ENCODE measurements around the gene MTFP1.
"Not testable (repeated sequence)": the region's sequence is repeated elsewhere in the genome, so short reads cannot be mapped to it uniquely, and the experiment has no call there.

The MTFP1 gene

GRCh38 chr22:30439226-30439625 is 13.7 kb downstream of the MTFP1 start:
- Mint-ChIP-seq H3K4me1 (ENCODE audit: low read depth) (peaks cover 38% of the 10 kb centered on the region), H3K27me3 (peaks cover 60% of the 10 kb centered on the region), H3K36me3 (ENCODE audit: low read depth) (no peaks in the 10 kb centered on the region), H3K9me3 (peaks cover 10% of the 10 kb centered on the region), H3K4me3 (no peak overlapping the region), H3K27ac (no peak overlapping the region)
- intact Hi-C loops (cut with micrococcal nuclease): no loop called here

- H3K9me3 Mint-ChIP-seq: peaks cover 10% of the 10 kb centered on the region
- peaks cover 66% of the 10 kb centered on the region for H3K27me3 Mint-ChIP-seq
- intact Hi-C loops (cut with micrococcal nuclease): no loop called here
- H3K27ac Mint-ChIP-seq: no peak overlapping the region
- peaks cover 38% of the 10 kb centered on the region for H3K4me1 Mint-ChIP-seq (ENCODE audit: low read depth)
- H3K4me3 Mint-ChIP-seq: no peak overlapping the region
- H3K36me3 Mint-ChIP-seq (ENCODE audit: low read depth): no peaks in the 10 kb centered on the region
Measured at GRCh38 chr22:30439836-30440235, 14.3 kb downstream of the MTFP1 start.

GRCh38 chr22:30441088-30441487 is 15.5 kb downstream of the MTFP1 start:
- peaks cover 32% of the 10 kb centered on the region for H3K4me1 Mint-ChIP-seq (ENCODE audit: low read depth)
- peaks cover 76% of the 10 kb centered on the region for H3K27me3 Mint-ChIP-seq
- H3K36me3 Mint-ChIP-seq (ENCODE audit: low read depth): no peaks in the 10 kb centered on the region
- H3K27ac Mint-ChIP-seq: peak overlapping the region; percentile 26
- intact Hi-C loops (cut with micrococcal nuclease): no loop called here
- peaks cover 2% of the 10 kb centered on the region for H3K9me3 Mint-ChIP-seq
- no peak overlapping the region for H3K4me3 Mint-ChIP-seq

GRCh38 chr22:30444632-30445437 is 19.3 kb downstream of the MTFP1 start:
- Mint-ChIP-seq H3K36me3 (ENCODE audit: low read depth) (no peaks in the 10 kb centered on the region), H3K27ac (no peak overlapping the region), H3K4me3 (no peak overlapping the region), H3K4me1 (ENCODE audit: low read depth) (peaks cover 32% of the 10 kb centered on the region), H3K27me3 (peaks cover 82% of the 10 kb centered on the region), H3K9me3 (no peaks in the 10 kb centered on the region)
- intact Hi-C loops (cut with micrococcal nuclease): loop anchor here (2.0 kb wide), 1 partner anchor 40 kb away; no protein-coding TSS in a partner anchor

DNA sequence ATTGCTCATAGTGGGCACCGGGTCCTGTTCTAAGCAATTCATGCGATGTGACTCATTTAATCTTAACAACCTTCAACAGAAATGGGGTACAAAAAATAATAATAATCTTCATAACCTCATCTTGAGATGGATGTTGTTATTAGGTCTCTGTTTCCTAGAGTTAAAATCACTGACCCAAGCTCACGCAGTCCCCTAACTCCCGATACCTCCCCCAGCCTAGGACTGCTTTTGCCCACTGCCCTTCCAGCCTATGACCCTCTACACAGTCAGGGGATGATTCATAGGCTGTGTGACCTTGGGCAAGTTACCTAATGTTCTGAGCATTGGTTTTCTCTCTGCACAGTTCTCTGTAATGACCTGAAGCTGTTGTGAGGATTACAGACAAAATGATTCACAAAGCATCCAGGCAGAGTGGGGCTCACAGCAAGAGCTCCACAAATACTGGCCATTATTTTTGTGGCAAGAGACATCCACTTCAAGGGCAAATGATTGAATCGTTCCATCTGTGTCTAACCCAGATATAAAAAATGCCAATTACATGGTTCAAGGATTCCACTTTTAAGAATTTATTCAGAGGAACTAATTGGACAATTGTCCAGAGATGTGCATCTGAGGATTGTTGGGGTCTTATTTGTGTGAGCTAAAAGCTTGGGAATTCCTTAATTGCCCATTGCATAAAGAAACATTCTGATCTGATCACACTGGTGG is 20.0 kb downstream of the MTFP1 start:
- Mint-ChIP-seq H3K27ac (no peak overlapping the region), H3K27me3 (peaks cover 80% of the 10 kb centered on the region)

DNA sequence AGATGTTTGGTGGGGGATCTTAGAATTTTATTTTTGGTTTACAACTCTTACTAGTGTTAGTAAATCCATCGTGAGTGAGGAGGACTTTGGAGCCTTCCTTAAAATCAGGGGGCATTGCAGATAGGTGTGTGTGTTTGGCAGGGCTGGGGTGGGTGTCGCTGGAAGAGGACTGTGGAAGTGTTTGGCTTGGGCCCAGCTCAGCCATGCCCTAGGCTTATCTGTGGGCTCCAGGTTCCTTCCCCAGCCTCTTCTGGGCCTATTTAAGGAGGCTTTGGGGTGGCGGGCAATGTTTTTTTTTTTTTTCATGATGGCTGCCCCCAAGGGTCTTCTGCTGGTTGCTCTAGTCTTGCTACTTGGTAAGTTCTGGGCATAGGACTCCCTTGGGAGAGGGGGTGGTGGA is 22.1 kb downstream of the MTFP1 start:
- H3K27me3 Mint-ChIP-seq: peaks cover 83% of the 10 kb centered on the region

More for the DNA sequence above, 20.0 kb downstream of the MTFP1 start:
- Mint-ChIP-seq H3K9me3 (no peaks in the 10 kb centered on the region), H3K4me1 (ENCODE audit: low read depth) (peaks cover 26% of the 10 kb centered on the region), H3K36me3 (ENCODE audit: low read depth) (no peaks in the 10 kb centered on the region), H3K4me3 (no peak overlapping the region)
- intact Hi-C loops (cut with micrococcal nuclease): loop anchor here (2.0 kb wide), 1 partner anchor 39 kb away; no protein-coding TSS in a partner anchor

DNA sequence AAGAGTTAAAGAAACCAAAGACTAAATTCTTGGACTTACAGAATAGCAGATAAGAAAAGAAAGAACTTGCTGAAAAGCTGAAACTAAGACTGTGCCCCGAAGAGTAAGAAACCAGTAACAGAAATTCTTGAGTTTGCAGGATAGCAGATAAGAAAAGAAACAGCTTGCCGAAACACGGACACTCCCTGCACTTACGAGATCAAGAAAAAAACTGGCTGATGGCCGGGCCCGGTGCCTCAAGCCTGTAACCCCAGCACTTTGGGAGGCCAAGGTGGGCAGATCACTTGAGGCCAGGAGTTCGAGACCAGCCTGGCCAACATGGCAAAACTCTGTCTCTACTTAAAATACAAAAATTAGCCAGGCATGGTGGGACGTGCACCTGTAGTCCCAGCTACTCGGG is 25.9 kb downstream of the MTFP1 start:
- H3K36me3 Mint-ChIP-seq (ENCODE audit: low read depth); intact Hi-C loops (cut with micrococcal nuclease); H3K4me1 Mint-ChIP-seq (ENCODE audit: low read depth); H3K9me3 Mint-ChIP-seq; H3K27ac Mint-ChIP-seq; H3K4me3 Mint-ChIP-seq: not testable (repeated sequence)
- H3K27me3 Mint-ChIP-seq: peaks cover 53% of the 10 kb centered on the region

More for the DNA sequence above, 22.1 kb downstream of the MTFP1 start:
- no peaks in the 10 kb centered on the region for H3K36me3 Mint-ChIP-seq (ENCODE audit: low read depth)
- no peaks in the 10 kb centered on the region for H3K9me3 Mint-ChIP-seq
- no peak overlapping the region for H3K4me3 Mint-ChIP-seq
- intact Hi-C loops (cut with micrococcal nuclease): no loop called here
- peaks cover 9% of the 10 kb centered on the region for H3K4me1 Mint-ChIP-seq (ENCODE audit: low read depth)
- H3K27ac Mint-ChIP-seq: no peak overlapping the region

- H3K27ac Mint-ChIP-seq: no peak overlapping the region
- peaks cover 9% of the 10 kb centered on the region for H3K9me3 Mint-ChIP-seq
- no peak overlapping the region for H3K4me3 Mint-ChIP-seq
- peaks cover 50% of the 10 kb centered on the region for H3K27me3 Mint-ChIP-seq
- no peaks in the 10 kb centered on the region for H3K36me3 Mint-ChIP-seq (ENCODE audit: low read depth)
- H3K4me1 Mint-ChIP-seq (ENCODE audit: low read depth): no peaks in the 10 kb centered on the region
- intact Hi-C loops (cut with micrococcal nuclease): no loop called here
Measured at GRCh38 chr22:30452861-30453260, 27.3 kb downstream of the MTFP1 start.

DNA sequence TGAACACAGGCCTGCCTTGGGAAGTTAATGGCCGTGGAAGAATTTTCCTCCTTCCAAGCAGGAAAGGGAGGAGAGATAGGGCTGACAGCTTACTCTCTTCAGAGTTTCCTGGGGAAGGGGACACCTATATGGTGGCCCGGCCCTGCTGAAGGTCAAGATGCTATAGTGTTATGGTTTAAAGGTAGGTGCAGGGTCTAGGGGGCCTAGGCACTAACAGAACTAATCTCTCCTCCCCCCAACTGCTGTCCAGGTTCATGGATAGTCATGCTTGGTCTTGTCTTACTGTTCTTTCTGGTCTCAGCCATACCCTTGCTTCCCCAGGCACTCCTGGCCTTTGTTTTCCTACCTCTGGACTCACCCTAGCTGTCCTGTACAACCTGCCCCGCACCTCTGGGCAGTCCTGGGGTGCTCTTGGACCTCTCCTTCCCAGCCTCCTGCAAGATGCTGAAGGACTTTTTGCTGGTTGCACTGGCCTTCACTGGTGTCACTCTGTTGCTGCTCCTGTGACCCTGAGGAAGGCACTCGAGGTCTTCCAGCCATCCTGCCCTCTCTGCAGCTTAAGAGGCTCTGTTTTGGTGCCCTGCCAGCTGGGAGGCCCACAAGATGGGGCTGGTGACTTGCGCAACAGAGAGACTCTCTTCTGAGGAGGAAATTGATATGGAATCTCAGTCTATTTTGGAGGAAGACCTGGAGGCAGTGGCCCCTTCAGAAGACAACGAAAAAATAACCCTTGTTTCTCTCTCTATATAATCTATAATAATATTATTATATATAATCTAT is 28.4 kb downstream of the MTFP1 start:
- H3K27me3 Mint-ChIP-seq: peaks cover 42% of the 10 kb centered on the region
- H3K4me3 Mint-ChIP-seq: no peak overlapping the region
- intact Hi-C loops (cut with micrococcal nuclease): no loop called here
- H3K4me1 Mint-ChIP-seq (ENCODE audit: low read depth): no peaks in the 10 kb centered on the region
- H3K36me3 Mint-ChIP-seq (ENCODE audit: low read depth): no peaks in the 10 kb centered on the region
- peaks cover 9% of the 10 kb centered on the region for H3K9me3 Mint-ChIP-seq
- no peak overlapping the region for H3K27ac Mint-ChIP-seq

DNA sequence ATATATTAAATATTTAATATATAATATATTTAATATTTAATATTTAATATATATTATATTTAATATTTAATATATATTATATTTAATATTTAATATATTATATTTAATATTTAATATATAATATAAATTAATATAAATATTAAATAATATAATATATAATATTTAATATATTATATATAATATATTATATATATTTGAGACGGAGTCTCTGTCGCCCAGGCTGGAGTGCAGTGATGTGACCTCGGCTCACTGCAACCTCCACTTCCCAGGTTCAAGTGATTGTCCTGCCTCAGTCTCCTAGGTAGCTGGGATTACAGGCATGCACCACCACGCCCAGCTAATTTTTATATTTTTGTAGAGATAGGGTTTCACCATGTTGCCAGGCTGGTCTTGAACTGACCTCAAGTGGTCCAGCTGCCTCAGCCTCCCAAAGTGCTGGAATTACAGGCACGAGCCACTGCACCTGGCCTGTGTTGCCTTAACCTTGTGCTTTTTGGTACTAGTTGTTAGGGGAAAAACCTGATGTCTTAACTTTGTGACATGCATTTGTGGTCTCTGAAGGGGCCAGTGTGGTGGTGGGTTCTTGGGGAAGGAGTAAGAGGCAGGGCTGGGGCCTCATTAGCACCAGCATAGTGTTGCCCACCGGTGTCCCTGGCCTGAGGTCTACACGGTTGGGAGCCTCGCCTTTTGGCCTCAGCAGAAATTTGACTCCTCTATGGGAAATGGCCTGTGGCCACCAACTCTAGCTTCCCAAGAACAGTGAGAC is 29.7 kb downstream of the MTFP1 start:
- intact Hi-C loops (cut with micrococcal nuclease): no loop called here
- H3K9me3 Mint-ChIP-seq: peaks cover 9% of the 10 kb centered on the region

DNA sequence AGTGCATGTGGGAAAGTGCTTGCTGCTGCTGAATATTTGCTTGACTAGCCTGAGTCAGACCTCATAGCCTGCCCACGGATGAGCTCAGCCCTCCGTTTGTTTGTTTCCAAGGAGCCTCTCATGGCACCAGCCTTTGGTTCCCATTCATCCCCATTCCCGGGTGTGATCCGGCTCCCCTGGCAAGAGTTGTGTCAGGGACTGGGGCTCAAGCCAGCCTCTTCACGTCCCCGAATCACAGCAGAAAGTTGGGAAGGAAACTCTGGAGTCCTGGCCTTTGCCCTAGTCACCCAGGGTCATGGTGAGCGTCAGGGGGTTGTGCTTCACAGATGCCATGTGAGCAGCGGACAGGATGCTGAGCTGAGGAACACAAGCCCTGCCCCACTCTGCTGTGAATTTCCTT is 32.4 kb downstream of the MTFP1 start:
- H3K4me1 Mint-ChIP-seq (ENCODE audit: low read depth): peaks cover 5% of the 10 kb centered on the region
- peaks cover 18% of the 10 kb centered on the region for H3K27me3 Mint-ChIP-seq
- peaks cover 9% of the 10 kb centered on the region for H3K9me3 Mint-ChIP-seq
- no peak overlapping the region for H3K4me3 Mint-ChIP-seq
- intact Hi-C loops (cut with micrococcal nuclease): no loop called here
- H3K27ac Mint-ChIP-seq: no peak overlapping the region
- H3K36me3 Mint-ChIP-seq (ENCODE audit: low read depth): no peaks in the 10 kb centered on the region

More for the DNA sequence above, 29.7 kb downstream of the MTFP1 start:
- Mint-ChIP-seq H3K4me3 (no peak overlapping the region), H3K27me3 (peaks cover 40% of the 10 kb centered on the region), H3K4me1 (ENCODE audit: low read depth) (peaks cover 5% of the 10 kb centered on the region), H3K27ac (no peak overlapping the region), H3K36me3 (ENCODE audit: low read depth) (no peaks in the 10 kb centered on the region)

- H3K27me3 Mint-ChIP-seq: peaks cover 18% of the 10 kb centered on the region
- no peaks in the 10 kb centered on the region for H3K36me3 Mint-ChIP-seq (ENCODE audit: low read depth)
- peaks cover 9% of the 10 kb centered on the region for H3K9me3 Mint-ChIP-seq
- H3K27ac Mint-ChIP-seq: no peak overlapping the region
- intact Hi-C loops (cut with micrococcal nuclease): no loop called here
- no peak overlapping the region for H3K4me3 Mint-ChIP-seq
- peaks cover 5% of the 10 kb centered on the region for H3K4me1 Mint-ChIP-seq (ENCODE audit: low read depth)
Measured at GRCh38 chr22:30459181-30460052, 33.8 kb downstream of the MTFP1 start.

DNA sequence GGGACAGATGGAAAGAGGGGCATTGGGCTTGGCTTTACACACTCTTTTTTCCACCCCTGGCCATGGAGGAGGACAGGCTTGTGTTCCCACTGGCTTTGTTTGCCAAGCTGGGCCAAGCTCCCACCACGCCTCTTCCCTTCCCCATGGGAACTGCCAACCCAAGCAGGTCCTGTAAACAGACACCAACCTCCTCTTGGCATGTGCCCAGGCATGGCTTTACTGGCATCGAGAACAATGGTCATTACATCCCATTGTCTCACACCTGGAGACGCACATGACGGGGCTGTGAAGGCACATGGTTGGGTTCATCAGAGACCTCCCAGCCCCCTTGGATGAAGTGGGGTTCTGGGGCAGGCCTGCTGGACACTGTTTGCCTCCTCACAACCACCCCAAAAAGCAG is 34.6 kb downstream of the MTFP1 start:
- Mint-ChIP-seq H3K27me3 (peaks cover 23% of the 10 kb centered on the region), H3K27ac (no peak overlapping the region), H3K4me1 (ENCODE audit: low read depth) (peaks cover 5% of the 10 kb centered on the region), H3K9me3 (peaks cover 9% of the 10 kb centered on the region), H3K4me3 (no peak overlapping the region), H3K36me3 (ENCODE audit: low read depth) (no peaks in the 10 kb centered on the region)
- intact Hi-C loops (cut with micrococcal nuclease): no loop called here

All from dendritic cell treated with granulocyte-macrophage colony-stimulating factor and Interleukin-4, amounts not matched to agents 40 ng/mL and 50 ng/mL, for 4 days (primary cell).